GM19372 (cell line): ENCODE results near the gene DGKB.

Source experiments
- ATAC-seq: cut with Tn5 transposase; IDR thresholded peaks from one replicate; pipeline ENCODE4 v1.9.1; 2021; ENCODE audit warnings: mild to moderate bottlenecking, low read depth, moderate library complexity; ENCODE audit not compliant: unreplicated experiment

Gene DGKB

GRCh38 chr7:14414274-14414986 is 488.1 kb downstream of the DGKB start:
- ATAC-seq: no peak

GRCh38 chr7:14407246-14408015 is 495.1 kb downstream of the DGKB start:
- ATAC-seq: no peak

GRCh38 chr7:14403587-14403986 is 499.0 kb downstream of the DGKB start:
- no peak for ATAC-seq

GRCh38 chr7:14400271-14400670 is 502.3 kb downstream of the DGKB start:
- no peak for ATAC-seq

- no peak for ATAC-seq
Measured at GRCh38 chr7:14398526-14398925, 504.0 kb downstream of the DGKB start.

GRCh38 chr7:14395860-14396259 is 506.7 kb downstream of the DGKB start:
- ATAC-seq: no peak

GRCh38 chr7:14394786-14395185 is 507.8 kb downstream of the DGKB start:
- ATAC-seq: no peak

GRCh38 chr7:14389595-14389994 is 513.0 kb downstream of the DGKB start:
- ATAC-seq: no peak

GRCh38 chr7:14389181-14389591 is 513.4 kb downstream of the DGKB start:
- no peak for ATAC-seq

GRCh38 chr7:14385074-14385473 is 517.5 kb downstream of the DGKB start:
- no peak for ATAC-seq

GRCh38 chr7:14381936-14382335 is 520.6 kb downstream of the DGKB start:
- no peak for ATAC-seq

- no peak for ATAC-seq
Measured at GRCh38 chr7:14381306-14381705, 521.2 kb downstream of the DGKB start.

- ATAC-seq: no peak
Measured at GRCh38 chr7:14380881-14381280, 521.7 kb downstream of the DGKB start.

- ATAC-seq: no peak
Measured at GRCh38 chr7:14377646-14378266, 524.8 kb downstream of the DGKB start.

- ATAC-seq: no peak
Measured at GRCh38 chr7:14376711-14377110, 525.8 kb downstream of the DGKB start.

- ATAC-seq: no peak
Measured at GRCh38 chr7:14375998-14376397, 526.6 kb downstream of the DGKB start.

GRCh38 chr7:14374336-14374735 is 528.2 kb downstream of the DGKB start:
- no peak for ATAC-seq

- ATAC-seq: no peak
Measured at GRCh38 chr7:14368285-14368684, 534.3 kb downstream of the DGKB start.

- no peak for ATAC-seq
Measured at GRCh38 chr7:14351167-14351566, 551.4 kb downstream of the DGKB start.

GRCh38 chr7:14341200-14341775 is 561.3 kb downstream of the DGKB start:
- ATAC-seq: no peak

GRCh38 chr7:14340393-14341074 is 562.0 kb downstream of the DGKB start:
- no peak for ATAC-seq
